Measurements from ENCODE around the gene FAM168A.

Gene FAM168A

GRCh38 chr11:73415854-73416615 is 181.9 kb downstream of the FAM168A start:
- no peak overlapping the region for H3K4me3 ChIP-seq (ENCODE audit: low read length)
- TF ChIP-seq, protein P1, sequence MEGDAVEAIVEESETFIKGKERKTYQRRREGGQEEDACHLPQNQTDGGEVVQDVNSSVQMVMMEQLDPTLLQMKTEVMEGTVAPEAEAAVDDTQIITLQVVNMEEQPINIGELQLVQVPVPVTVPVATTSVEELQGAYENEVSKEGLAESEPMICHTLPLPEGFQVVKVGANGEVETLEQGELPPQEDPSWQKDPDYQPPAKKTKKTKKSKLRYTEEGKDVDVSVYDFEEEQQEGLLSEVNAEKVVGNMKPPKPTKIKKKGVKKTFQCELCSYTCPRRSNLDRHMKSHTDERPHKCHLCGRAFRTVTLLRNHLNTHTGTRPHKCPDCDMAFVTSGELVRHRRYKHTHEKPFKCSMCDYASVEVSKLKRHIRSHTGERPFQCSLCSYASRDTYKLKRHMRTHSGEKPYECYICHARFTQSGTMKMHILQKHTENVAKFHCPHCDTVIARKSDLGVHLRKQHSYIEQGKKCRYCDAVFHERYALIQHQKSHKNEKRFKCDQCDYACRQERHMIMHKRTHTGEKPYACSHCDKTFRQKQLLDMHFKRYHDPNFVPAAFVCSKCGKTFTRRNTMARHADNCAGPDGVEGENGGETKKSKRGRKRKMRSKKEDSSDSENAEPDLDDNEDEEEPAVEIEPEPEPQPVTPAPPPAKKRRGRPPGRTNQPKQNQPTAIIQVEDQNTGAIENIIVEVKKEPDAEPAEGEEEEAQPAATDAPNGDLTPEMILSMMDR (IDR thresholded peaks at IDR 0.05; ENCODE audit: insufficient read depth, low read depth, low read length, missing control alignments), result no peak
- peak; percentile 34 for DNase-seq (ENCODE audit: low read depth)

DNA sequence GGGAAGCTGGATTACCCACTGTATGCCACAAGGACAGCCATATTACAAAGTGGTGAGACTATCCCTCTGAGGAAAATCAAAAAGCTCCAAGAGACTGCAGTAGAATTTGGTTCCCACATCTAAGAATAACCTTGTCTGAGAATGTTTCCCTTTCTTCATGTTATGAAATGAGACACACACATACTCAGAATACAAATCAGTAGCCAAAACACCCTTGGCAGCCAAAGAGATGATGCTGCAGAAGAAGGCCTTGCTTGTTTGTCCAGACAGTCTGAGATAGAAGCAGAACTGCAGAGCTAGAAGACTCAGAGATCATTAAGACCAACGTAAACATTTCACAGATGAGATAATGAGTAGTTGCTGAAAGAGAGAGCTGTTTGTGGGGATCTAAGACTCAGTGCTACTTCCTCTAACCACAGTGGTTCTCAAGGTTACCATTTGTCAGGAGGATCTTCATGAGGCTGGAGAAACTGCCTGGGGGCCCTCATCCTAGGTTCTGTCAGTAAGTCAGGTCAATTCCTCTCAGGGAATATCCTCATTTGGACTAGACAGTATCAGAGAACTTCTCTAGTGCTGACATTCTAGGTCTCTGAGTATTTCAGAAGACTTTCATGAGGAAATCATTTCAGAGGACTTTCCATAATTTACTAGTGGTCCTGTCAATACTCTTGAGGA is 182.8 kb downstream of the FAM168A start:
- DNase-seq (ENCODE audit: low read depth), result no peak
- H3K4me3 ChIP-seq (ENCODE audit: low read length), result no peak overlapping the region
- TF ChIP-seq, protein P1 (IDR thresholded peaks at IDR 0.05; ENCODE audit: insufficient read depth, low read depth, low read length, missing control alignments), result no peak

GRCh38 chr11:73413256-73413655 is 184.7 kb downstream of the FAM168A start:
- DNase-seq (ENCODE audit: low read depth), result no peak
- TF ChIP-seq, protein P1 (IDR thresholded peaks at IDR 0.05; ENCODE audit: insufficient read depth, low read depth, low read length, missing control alignments), result no peak
- H3K4me3 ChIP-seq (ENCODE audit: low read length), result no peak overlapping the region

DNA sequence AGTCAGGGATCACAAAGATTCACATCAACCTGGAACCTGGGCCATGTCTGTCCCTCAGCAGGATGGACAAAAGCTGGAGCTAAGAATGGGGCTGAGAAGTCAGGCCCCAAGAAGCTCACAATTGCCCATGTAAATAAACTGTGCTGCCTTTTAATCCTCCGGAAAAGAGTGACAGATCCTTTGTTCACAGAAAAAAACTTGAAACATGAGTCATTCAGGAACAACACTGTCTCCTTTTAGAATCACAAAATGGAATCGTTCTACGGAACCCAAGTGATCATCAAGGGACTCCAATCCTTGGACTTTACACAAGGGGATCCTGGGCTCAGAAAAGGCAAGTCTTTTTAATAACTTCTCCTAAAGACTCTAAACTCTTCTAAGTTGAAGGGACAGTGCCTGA is 185.6 kb downstream of the FAM168A start:
- peak; percentile 58 for DNase-seq (ENCODE audit: low read depth)
- no peak overlapping the region for H3K4me3 ChIP-seq (ENCODE audit: low read length)
- TF ChIP-seq, protein P1 (IDR thresholded peaks at IDR 0.05; ENCODE audit: insufficient read depth, low read depth, low read length, missing control alignments), result no peak

- DNase-seq (ENCODE audit: low read depth), result no peak
- H3K4me3 ChIP-seq (ENCODE audit: low read length), result no peak overlapping the region
- TF ChIP-seq, protein P1 (IDR thresholded peaks at IDR 0.05; ENCODE audit: insufficient read depth, low read depth, low read length, missing control alignments), result no peak
Observed at GRCh38 chr11:73411031-73411430, 186.9 kb downstream of the FAM168A start.

DNA sequence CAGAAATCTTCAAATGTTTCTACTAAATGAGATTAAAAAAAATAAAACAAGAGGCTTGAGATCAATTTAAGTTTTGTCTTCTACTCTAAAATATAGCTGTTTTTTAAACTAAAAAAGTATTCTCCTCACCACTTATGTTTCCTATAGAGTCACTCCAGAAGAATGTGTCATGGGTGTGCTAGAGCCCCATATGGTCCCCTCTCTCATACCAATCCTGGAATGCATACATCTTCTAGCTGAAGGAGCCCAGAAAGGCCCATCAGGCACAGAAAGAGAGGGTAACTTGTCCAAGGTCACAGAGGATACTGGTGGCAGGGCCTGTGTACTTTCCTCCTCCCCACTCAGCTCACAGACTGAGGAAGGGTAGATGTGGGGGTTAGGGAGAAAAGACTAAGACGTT is 187.3 kb downstream of the FAM168A start:
- no peak for DNase-seq (ENCODE audit: low read depth)
- TF ChIP-seq, protein P1 (IDR thresholded peaks at IDR 0.05; ENCODE audit: insufficient read depth, low read depth, low read length, missing control alignments), result no peak
- H3K4me3 ChIP-seq (ENCODE audit: low read length), result no peak overlapping the region

Data from epithelial cell of esophagus (primary cell).